T1000 (cell line): ENCODE data around the gene RPA1.

Experiments
- DNase-seq: peaks from one replicate; lab custom pipeline; 2025; ENCODE audit warnings: mixed read lengths; lab: John Stamatoyannopoulos, UW

The RPA1 gene

DNA sequence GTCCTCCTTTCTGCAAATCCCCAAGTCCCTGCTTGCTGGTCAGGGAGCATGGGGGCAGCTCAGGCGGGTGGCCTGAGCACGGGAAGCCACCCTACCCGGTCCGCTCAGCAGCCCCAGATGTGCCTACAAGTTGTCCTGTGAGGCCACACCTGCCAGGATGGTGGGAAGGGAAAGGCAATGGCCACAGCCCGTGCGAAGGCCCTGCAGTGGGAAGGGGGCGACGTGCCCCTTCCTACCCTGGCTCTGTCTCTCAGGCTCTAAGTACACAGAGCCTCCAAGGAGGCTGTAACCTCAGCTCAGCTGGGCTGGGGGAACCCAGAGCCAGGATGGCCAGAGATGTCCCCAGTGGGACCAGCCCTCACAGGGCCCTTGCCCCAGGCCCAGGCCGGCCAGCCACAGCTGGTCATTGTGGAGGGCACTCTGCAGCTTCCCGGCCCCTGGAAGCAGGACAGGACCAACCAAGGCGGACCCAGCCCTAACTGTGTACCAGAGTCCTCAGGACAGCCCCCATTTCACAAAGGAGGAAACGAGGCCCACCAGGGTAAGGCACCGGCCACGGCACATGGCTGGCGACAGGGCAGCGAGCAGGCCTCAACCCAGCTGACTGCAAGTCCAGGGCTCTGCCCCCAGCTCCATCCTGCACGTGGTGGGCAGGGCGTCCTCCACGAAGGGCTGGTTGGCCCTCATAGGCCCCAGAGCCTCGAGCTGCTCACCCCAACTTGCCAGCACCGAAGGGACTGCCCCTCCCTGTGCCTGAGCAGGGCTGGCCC, 113.0 kb downstream of the RPA1 start:
- no peak for DNase-seq

DNA sequence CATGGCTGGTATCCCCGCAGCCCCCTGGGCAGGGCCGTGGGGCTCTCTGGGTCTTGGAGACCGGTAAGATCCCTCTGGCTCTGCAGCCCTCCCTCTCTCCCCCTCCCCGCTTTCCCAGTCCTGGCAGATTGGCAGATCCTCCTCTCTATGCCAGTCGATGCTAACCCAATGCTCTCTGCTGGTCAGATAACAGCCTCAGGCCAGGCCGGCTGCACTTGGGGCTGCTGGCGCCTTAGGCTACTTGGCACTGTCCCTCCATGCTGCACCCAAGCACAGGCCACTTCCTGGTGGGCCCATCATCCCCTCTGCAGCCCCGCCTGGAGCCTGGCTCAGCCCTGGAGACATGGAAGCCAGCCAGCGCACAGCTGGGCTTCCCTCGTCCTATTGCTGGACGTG, 113.6 kb downstream of the RPA1 start:
- no peak for DNase-seq

- DNase-seq: no peak
These were observed 115.8 kb downstream of the RPA1 start for GRCh38 chr17:1945621-1946020.

GRCh38 chr17:1946021-1946932, 116.5 kb downstream of the RPA1 start:
- no peak for DNase-seq

- DNase-seq: no peak
These were observed 117.5 kb downstream of the RPA1 start for GRCh38 chr17:1947229-1947742.

- no peak for DNase-seq
These were observed 118.1 kb downstream of the RPA1 start for GRCh38 chr17:1947743-1948516.

DNA sequence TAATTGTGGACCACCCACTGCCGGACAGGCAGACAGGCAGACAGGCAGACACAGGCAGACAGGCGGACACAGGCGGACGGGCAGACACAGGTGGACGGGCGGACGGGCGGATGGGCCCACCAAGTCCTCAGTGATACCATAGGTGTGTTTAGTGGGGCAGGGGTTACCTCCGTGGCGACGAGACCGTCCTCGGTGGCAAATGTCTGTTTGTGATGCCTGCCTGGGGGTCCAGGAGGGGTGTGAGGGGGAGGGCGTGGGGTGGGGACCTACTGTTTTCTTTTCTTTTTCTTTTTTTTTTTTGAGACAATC, 118.7 kb downstream of the RPA1 start:
- no peak for DNase-seq
